ENCODE results near the gene MBD6. TPM values are rescaled to one million over a fixed set of nuclear protein-coding genes. Genes with fewer than 3 reads are reported as not detected.

Gene MBD6
- total RNA-seq, 1 donor from 2014 or later, result 93.1 TPM

DNA sequence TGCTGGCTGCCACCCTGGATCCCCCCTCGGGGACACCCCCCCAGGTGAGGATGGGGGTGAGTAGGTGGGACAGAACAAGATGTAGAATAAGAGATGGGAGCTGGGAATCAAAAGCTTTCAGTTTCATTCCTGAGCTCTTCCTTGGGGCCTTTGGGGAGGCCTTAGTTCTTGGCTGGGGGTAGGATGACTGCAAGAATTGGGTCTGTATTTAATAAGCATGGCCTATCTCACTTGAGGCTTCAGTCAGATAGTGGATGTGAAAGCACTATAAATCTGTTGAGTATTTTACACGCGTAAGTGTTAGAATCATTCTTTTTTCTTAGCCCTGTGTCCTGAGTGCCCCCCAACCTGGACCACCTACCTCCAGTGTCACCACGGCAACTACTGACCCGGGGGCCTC is 4.6 kb downstream of the MBD6 start:
- TF ChIP-seq, protein P1, sequence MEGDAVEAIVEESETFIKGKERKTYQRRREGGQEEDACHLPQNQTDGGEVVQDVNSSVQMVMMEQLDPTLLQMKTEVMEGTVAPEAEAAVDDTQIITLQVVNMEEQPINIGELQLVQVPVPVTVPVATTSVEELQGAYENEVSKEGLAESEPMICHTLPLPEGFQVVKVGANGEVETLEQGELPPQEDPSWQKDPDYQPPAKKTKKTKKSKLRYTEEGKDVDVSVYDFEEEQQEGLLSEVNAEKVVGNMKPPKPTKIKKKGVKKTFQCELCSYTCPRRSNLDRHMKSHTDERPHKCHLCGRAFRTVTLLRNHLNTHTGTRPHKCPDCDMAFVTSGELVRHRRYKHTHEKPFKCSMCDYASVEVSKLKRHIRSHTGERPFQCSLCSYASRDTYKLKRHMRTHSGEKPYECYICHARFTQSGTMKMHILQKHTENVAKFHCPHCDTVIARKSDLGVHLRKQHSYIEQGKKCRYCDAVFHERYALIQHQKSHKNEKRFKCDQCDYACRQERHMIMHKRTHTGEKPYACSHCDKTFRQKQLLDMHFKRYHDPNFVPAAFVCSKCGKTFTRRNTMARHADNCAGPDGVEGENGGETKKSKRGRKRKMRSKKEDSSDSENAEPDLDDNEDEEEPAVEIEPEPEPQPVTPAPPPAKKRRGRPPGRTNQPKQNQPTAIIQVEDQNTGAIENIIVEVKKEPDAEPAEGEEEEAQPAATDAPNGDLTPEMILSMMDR (IDR thresholded peaks at IDR 0.05), result no peak
- Histone ChIP-seq H3K27me3 (ENCODE audit: low read depth) (no peaks in the 10 kb centered on the region), H3K9me3 (no peaks in the 10 kb centered on the region), H3K27ac (no peak overlapping the region), H3K36me3 (peaks cover 82% of the 10 kb centered on the region), H3K4me1 (peaks cover 22% of the 10 kb centered on the region), H3K4me3 (no peak overlapping the region)
- intact Hi-C loops (cut with DNase I), result no loop called here
- no peak for DNase-seq
- ATAC-seq, result no peak

DNA sequence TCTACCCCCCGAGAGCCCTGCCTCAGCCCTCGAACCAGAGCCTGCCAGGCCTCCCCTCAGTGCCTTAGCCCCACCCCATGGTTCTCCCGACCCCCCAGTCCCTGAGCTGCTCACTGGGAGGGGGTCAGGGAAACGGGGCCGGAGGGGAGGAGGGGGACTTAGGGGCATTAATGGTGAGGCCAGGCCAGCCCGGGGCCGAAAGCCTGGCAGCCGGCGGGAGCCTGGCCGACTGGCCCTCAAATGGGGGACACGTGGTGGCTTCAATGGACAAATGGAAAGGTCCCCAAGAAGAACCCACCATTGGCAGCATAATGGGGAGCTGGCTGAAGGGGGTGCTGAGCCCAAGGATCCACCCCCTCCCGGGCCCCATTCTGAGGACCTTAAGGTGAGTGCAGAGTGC is 5.6 kb downstream of the MBD6 start:
- ATAC-seq (no peak), DNase-seq (no peak)
- TF ChIP-seq, protein P1 (IDR thresholded peaks at IDR 0.05), result no peak
- intact Hi-C loops (cut with DNase I), result no loop called here
- Histone ChIP-seq H3K36me3 (peaks cover 92% of the 10 kb centered on the region), H3K27ac (no peak overlapping the region), H3K4me3 (no peak overlapping the region), H3K9me3 (no peaks in the 10 kb centered on the region), H3K4me1 (peaks cover 22% of the 10 kb centered on the region), H3K27me3 (ENCODE audit: low read depth) (no peaks in the 10 kb centered on the region)

DNA sequence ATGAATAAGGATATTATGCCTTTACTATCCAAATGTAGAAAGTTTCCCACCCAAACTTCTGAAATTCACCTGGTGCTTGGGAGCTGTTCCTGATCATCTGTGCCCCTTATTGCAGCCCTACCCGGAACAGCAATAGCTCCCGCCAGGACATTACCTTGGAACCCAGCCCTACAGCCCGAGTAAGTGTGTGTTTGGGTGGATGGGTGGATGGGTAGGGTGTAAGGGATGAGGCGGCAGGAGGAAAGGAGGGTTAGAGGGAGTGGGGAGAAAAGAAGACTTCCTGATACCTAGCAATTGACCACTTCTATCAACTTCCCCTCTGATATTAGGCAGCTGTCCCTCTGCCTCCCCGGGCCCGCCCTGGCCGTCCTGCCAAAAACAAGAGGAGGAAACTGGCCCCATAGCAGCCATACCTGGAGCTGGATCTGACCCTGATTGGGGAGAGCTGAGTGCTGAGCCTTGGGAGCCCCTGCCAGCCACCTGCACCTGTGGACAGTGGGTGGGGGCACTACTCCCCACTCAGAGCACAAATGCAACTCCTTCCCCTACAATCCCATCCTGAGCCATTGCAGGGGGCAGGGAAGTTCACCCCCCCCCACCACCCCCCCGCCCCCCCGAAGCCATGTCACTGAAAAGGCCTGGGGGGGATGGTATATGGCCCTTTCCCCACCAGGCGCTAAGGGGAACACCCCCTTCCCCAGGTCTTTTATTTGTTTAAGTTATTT is 6.4 kb downstream of the MBD6 start:
- DNase-seq (no peak), ATAC-seq (no peak)
- Histone ChIP-seq H3K27me3 (ENCODE audit: low read depth) (no peaks in the 10 kb centered on the region), H3K27ac (no peak overlapping the region), H3K36me3 (peaks cover 100% of the 10 kb centered on the region), H3K4me3 (no peak overlapping the region), H3K9me3 (no peaks in the 10 kb centered on the region), H3K4me1 (peaks cover 14% of the 10 kb centered on the region)
- TF ChIP-seq, protein P1 (IDR thresholded peaks at IDR 0.05), result no peak
- intact Hi-C loops (cut with DNase I), result no loop called here

DNA sequence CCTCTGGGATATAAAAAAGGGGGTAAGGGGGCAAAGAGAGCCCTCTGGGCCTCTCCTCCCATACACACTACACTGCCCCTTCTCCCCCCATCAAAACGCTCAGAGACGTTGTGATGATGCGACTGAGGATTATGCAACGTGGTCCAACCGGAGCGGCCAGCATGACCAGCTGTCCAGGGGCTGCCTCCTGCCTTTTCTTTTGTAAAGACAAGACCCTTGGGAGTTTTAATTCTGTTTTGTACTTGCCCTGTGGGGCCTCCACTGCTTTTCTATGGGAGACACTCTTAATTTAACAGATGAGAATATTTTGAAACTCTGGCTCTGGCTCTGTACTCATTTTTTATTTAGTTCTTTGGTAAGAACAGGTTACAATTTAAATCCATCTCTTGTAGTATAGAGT is 7.2 kb downstream of the MBD6 start:
- Histone ChIP-seq H3K36me3 (peaks cover 100% of the 10 kb centered on the region), H3K27me3 (ENCODE audit: low read depth) (no peaks in the 10 kb centered on the region), H3K9me3 (no peaks in the 10 kb centered on the region), H3K4me1 (peaks cover 5% of the 10 kb centered on the region), H3K4me3 (no peak overlapping the region), H3K27ac (no peak overlapping the region)
- DNase-seq (no peak), ATAC-seq (no peak)
- TF ChIP-seq, protein P1 (IDR thresholded peaks at IDR 0.05), result no peak
- intact Hi-C loops (cut with DNase I), result no loop called here

DNA sequence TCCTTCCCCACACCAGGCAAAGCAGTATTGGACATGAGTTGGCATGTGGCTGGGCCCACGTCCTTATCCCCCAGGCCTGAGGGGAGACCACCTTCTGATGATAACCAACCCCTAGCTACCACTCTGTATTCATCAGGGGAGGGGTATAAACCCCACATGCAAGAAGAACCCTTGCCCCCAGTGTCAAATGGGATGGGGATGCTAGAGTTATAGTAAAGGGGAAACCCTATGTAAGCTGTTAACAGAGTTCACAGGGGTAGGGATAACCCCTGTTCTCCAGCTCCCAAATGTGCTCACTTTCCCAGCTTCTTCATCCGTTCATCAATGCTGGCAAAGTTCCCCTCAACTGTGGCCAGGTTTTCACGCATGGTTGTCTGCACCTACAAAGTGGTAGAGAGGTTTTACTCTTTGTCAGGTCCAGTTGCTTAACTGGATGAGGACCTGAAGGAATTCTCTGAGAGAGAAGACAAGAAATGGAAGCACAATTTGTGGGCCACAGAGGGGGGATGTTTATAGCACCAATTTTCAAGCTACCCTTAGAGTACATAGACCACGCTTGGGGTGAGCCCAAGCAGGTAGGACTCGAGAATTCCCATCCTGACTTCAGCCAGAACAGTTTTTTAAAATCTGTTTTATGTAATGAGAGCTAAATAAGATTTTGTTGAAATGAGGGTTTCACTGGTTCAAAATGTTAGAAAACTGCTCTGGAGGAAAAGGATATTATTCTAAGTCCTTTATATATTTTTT is 7.9 kb downstream of the MBD6 start:
- no peaks in the 10 kb centered on the region for H3K27me3 ChIP-seq (ENCODE audit: low read depth)

More for the DNA sequence above, 7.9 kb downstream of the MBD6 start:
- Histone ChIP-seq H3K27ac (no peak overlapping the region), H3K4me1 (no peaks in the 10 kb centered on the region), H3K4me3 (no peak overlapping the region), H3K9me3 (no peaks in the 10 kb centered on the region), H3K36me3 (peaks cover 100% of the 10 kb centered on the region)
- TF ChIP-seq, protein P1 (IDR thresholded peaks at IDR 0.05), result no peak
- ATAC-seq (no peak), DNase-seq (no peak)
- intact Hi-C loops (cut with DNase I), result no loop called here

All from lower lobe of right lung (tissue), 2 donors.